IMR-90 (cell line): ENCODE results near the gene HMCES. TPM values are rescaled to one million over a fixed set of nuclear protein-coding genes. Genes with fewer than 3 reads are reported as not detected.

Experiments used
- ATAC-seq: fragments of 200-7000 bp; cut with Tn5 transposase; 2 replicates; pipeline ENCODE4 v1.9.1; 2020; ENCODE audit warnings: low read depth, mild to moderate bottlenecking, moderate library complexity
- BruUV-seq: library from RNA; stranded (reverse); fragments of 400-500 nt; replicated peaks from 2 replicates; lab custom pipeline; 2021; lab: Mats Ljungman, UMichigan
- CTCF ChIA-PET: fragments of 300-600 bp; formaldehyde crosslinking; extraction: SDS; loops from one replicate; lab custom pipeline; 2021; ENCODE audit warnings: antibody characterized with exemption; lab: Yijun Ruan, JAX
- POLR2A ChIA-PET: fragments of 300-600 bp; sonication (Branson Sonifier 250); formaldehyde crosslinking; loops from one replicate; lab custom pipeline; 2022; ENCODE audit warnings: antibody characterized with exemption; ENCODE audit not compliant: unreplicated experiment; lab: Charles Lee
- DNase-seq: peaks from one replicate; pipeline ENCODE4 v3.0.0; 2013
- H2AFZ ChIP-seq: replicated peaks from 2 replicates; pipeline ENCODE3; 2013; ENCODE audit warnings: low read length, mild to moderate bottlenecking; ENCODE audit not compliant: poor library complexity
- H2AK5ac ChIP-seq: 2 replicates; pipeline ENCODE4 v1.6.1; 2013; ENCODE audit warnings: low read depth, low read length, inconsistent platforms
- H2AK9ac ChIP-seq: replicated peaks from 2 replicates; pipeline ENCODE3; 2013; ENCODE audit warnings: mild to moderate bottlenecking, low read depth, low read length, moderate library complexity; ENCODE audit not compliant: poor library complexity
- H2BK120ac ChIP-seq: 2 replicates; pipeline ENCODE4 v1.6.1; 2013; ENCODE audit warnings: low read depth, low read length, inconsistent platforms
- H2BK15ac ChIP-seq: 3 replicates; pipeline ENCODE4 v1.6.1; 2013; ENCODE audit warnings: low read depth, low read length, inconsistent platforms
- H2BK20ac ChIP-seq: 2 replicates; pipeline ENCODE4 v1.6.1; 2013; ENCODE audit warnings: low read depth, mild to moderate bottlenecking, inconsistent platforms, low read length, moderate library complexity
- H2BK5ac ChIP-seq: 2 replicates; pipeline ENCODE4 v1.6.1; 2013; ENCODE audit warnings: mild to moderate bottlenecking, low read depth, low read length, inconsistent platforms; ENCODE audit not compliant: poor library complexity, severe bottlenecking
- H3K14ac ChIP-seq: replicated peaks from 2 replicates; pipeline ENCODE4 v1.6.1; 2013; ENCODE audit warnings: low read depth, low read length, inconsistent platforms
- H3K18ac ChIP-seq: 2 replicates; pipeline ENCODE4 v1.6.1; 2013; ENCODE audit warnings: low read depth, low read length, control low read depth
- H3K23ac ChIP-seq: 2 replicates; pipeline ENCODE4 v1.6.1; 2013; ENCODE audit warnings: low read depth, low read length, inconsistent platforms
- H3K27ac ChIP-seq: 2 replicates; pipeline ENCODE4 v1.5.1; 2013; ENCODE audit warnings: mild to moderate bottlenecking, control low read depth, low read length; ENCODE audit not compliant: insufficient read depth
- H3K27me3 ChIP-seq: 2 replicates; pipeline ENCODE4 v1.6.1; 2013; ENCODE audit warnings: low read length; ENCODE audit not compliant: control insufficient read depth, insufficient read depth
- H3K36me3 ChIP-seq: 2 replicates; pipeline ENCODE4 v1.6.1; 2013; ENCODE audit warnings: low read length, mixed read lengths; ENCODE audit not compliant: control insufficient read depth, insufficient read depth
- H3K4ac ChIP-seq: 2 replicates; pipeline ENCODE4 v1.6.1; 2013; ENCODE audit warnings: low read depth, low read length, inconsistent platforms
- H3K4me1 ChIP-seq: 2 replicates; pipeline ENCODE4 v1.6.1; 2013; ENCODE audit warnings: low read length, mixed read lengths; ENCODE audit not compliant: control insufficient read depth, insufficient read depth
- H3K4me2 ChIP-seq: 2 replicates; pipeline ENCODE4 v1.6.1; 2013; ENCODE audit warnings: low read depth, mild to moderate bottlenecking, control low read depth, low read length, moderate library complexity
- H3K4me3 ChIP-seq: 2 replicates; pipeline ENCODE4 v1.5.1; 2013; ENCODE audit warnings: low read depth, mild to moderate bottlenecking, control low read depth, low read length, moderate library complexity; ENCODE audit not compliant: insufficient read depth
- H3K56ac ChIP-seq: 2 replicates; pipeline ENCODE4 v1.6.1; 2013; ENCODE audit warnings: low read length, inconsistent platforms; ENCODE audit not compliant: insufficient read depth; ENCODE audit errors: extremely low read depth
- H3K79me1 ChIP-seq, 2 experiments: 2 replicates each; pipeline ENCODE4 v1.6.1; 2013; ENCODE audit warnings: low read length in 2 of 2, inconsistent platforms in 1 of 2, low read depth in 1 of 2
- H3K9ac ChIP-seq: 2 replicates; pipeline ENCODE4 v1.6.1; 2013; ENCODE audit warnings: low read depth, low read length, control low read depth
- H3K9me1 ChIP-seq: 2 replicates; pipeline ENCODE4 v1.6.1; 2013; ENCODE audit warnings: low read length, inconsistent platforms; ENCODE audit not compliant: insufficient read depth
- H3K9me3 ChIP-seq: 2 replicates; pipeline ENCODE4 v1.6.1; 2013; ENCODE audit warnings: low read length; ENCODE audit not compliant: control insufficient read depth, insufficient read depth
- H4K20me1 ChIP-seq: 2 replicates; pipeline ENCODE4 v1.6.1; 2013; ENCODE audit warnings: low read length, inconsistent platforms; ENCODE audit not compliant: insufficient read depth
- H4K5ac ChIP-seq: 2 replicates; pipeline ENCODE4 v1.6.1; 2013; ENCODE audit warnings: mild to moderate bottlenecking, low read depth, low read length, control low read depth
- H4K8ac ChIP-seq, 2 experiments: 2 replicates each; pipeline ENCODE4 v1.6.1; 2013; ENCODE audit warnings: low read depth in 2 of 2, low read length in 2 of 2, control low read depth in 1 of 2, inconsistent platforms in 1 of 2
- H4K91ac ChIP-seq: 2 replicates; pipeline ENCODE4 v1.6.1; 2013; ENCODE audit warnings: low read depth, low read length, inconsistent platforms; ENCODE audit not compliant: insufficient read depth
- BHLHE40 ChIP-seq: fragments of 150-350 bp; IDR thresholded peaks from 2 replicates; pipeline ENCODE4 v1.6.1; 2016; ENCODE audit warnings: mild to moderate bottlenecking, low read depth, low read length
- CEBPB ChIP-seq: IDR thresholded peaks from 2 replicates; pipeline ENCODE4 v1.6.1; 2012; ENCODE audit warnings: low read depth, low read length, improper control_type of control experiment
- CHD1 ChIP-seq: IDR thresholded peaks from 2 replicates; pipeline ENCODE4 v1.6.1; 2012; ENCODE audit warnings: low read depth, low read length, improper control_type of control experiment
- ELK1 ChIP-seq: fragments of 150-350 bp; IDR thresholded peaks from 2 replicates; pipeline ENCODE4 v1.6.1; 2016; ENCODE audit warnings: low read depth, mild to moderate bottlenecking, low read length, moderate library complexity, borderline replicate concordance
- FOS ChIP-seq: fragments of 150-350 bp; IDR thresholded peaks from 2 replicates; pipeline ENCODE4 v1.6.1; 2016; ENCODE audit warnings: low read depth, low read length
- MAFK ChIP-seq: IDR thresholded peaks from 2 replicates; pipeline ENCODE4 v1.6.1; 2012; ENCODE audit warnings: low read depth, low read length, improper control_type of control experiment
- MAZ ChIP-seq: IDR thresholded peaks from 2 replicates; pipeline ENCODE4 v1.6.1; 2012; ENCODE audit warnings: low read depth, mild to moderate bottlenecking, low read length, improper control_type of control experiment, moderate library complexity, borderline replicate concordance
- MXI1 ChIP-seq: IDR thresholded peaks from 2 replicates; pipeline ENCODE4 v1.6.1; 2012; ENCODE audit warnings: low read depth, mild to moderate bottlenecking, low read length, moderate library complexity, borderline replicate concordance
- NFE2L2 ChIP-seq: fragments of 150-350 bp; IDR thresholded peaks from 2 replicates; pipeline ENCODE4 v1.6.1; 2016; ENCODE audit warnings: low read depth, mild to moderate bottlenecking, low read length
- POLR2A ChIP-seq: IDR thresholded peaks from 2 replicates; pipeline ENCODE4 v1.6.1; 2012; ENCODE audit warnings: mild to moderate bottlenecking, low read depth, low read length
- RCOR1 ChIP-seq: IDR thresholded peaks from 2 replicates; pipeline ENCODE4 v1.6.1; 2012; ENCODE audit warnings: mild to moderate bottlenecking, low read length, improper control_type of control experiment; ENCODE audit not compliant: insufficient replicate concordance
- SMC3 ChIP-seq: fragments of 150-350 bp; IDR thresholded peaks from 2 replicates; pipeline ENCODE4 v1.6.1; 2016; ENCODE audit warnings: low read depth, mild to moderate bottlenecking, antibody characterized with exemption, low read length, moderate library complexity
- USF2 ChIP-seq: fragments of 150-350 bp; IDR thresholded peaks from 2 replicates; pipeline ENCODE4 v1.6.1; 2017; ENCODE audit warnings: mild to moderate bottlenecking, antibody characterized with exemption, low read length, low read depth
- WGBS, 2 experiments: methylation state at CpG; one replicate each; pipeline versions ENCODE4 v1.1.5 to v1.1.7; 2013; ENCODE audit warnings: missing lambda C conversion rate in 2 of 2; ENCODE audit not compliant: insufficient read length in 1 of 2; ENCODE audit errors: extremely low coverage in 2 of 2; 5-methylcytosine and 5-hydroxymethylcytosine counted together
- dilution Hi-C: fragments of 300-500 bp; cut with HindIII; formaldehyde crosslinking; loops from one replicate; pipeline ENCODE4 v1.14.3; 2018; ENCODE audit warnings: low sequenced_read_pairs; ENCODE audit not compliant: unreplicated experiment
- in situ Hi-C: fragments of 300-500 bp; cut with MboI; formaldehyde crosslinking; loops from 3 replicates; pipeline ENCODE4 v1.14.3; 2019; ENCODE audit warnings: low sequenced_read_pairs, inconsistent platforms, mixed read lengths
- intact Hi-C: fragments of 100-400 bp; cut with micrococcal nuclease; formaldehyde crosslinking; loops from 2 replicates; pipeline ENCODE4 v1.10.0; 2022
- polyA plus RNA-seq, 3 experiments: library from polyadenylated mRNA; depleted of rRNA; stranded (reverse); fragments of >200 nt; gene quantifications; 2 replicates each; pipeline ENCODE4 v1.2.3, GENCODE V29; 2012; ENCODE audit warnings: low replicate concordance in 1 of 3
- total RNA-seq: library from RNA; depleted of rRNA; stranded (reverse); fragments of >200 nt; gene quantifications from 2 replicates; pipeline ENCODE4 v1.2.3, GENCODE V29; 2012

Gene HMCES
- total and polyA plus RNA-seq, 2 of the 4 experiments (the other 2 are of a cell fraction), result 26.0 to 30.5 TPM

GRCh38 chr3:129321887-129322286 lies 43.2 kb downstream of the HMCES start:
- H3K9me3 ChIP-seq, result no peaks in the 10 kb centered on the region
- no peak overlapping the region for H3K18ac ChIP-seq
- H2AK9ac ChIP-seq, result no peak overlapping the region
- H2BK5ac ChIP-seq, result no peak overlapping the region
- no peak overlapping the region for H3K4me3 ChIP-seq
- no peak overlapping the region for H4K5ac ChIP-seq
- peaks cover 8% of the 10 kb centered on the region for H3K36me3 ChIP-seq
- H2BK120ac ChIP-seq, result no peak overlapping the region
- POLR2A ChIA-PET, result no interaction called here
- H3K9ac ChIP-seq, result no peak overlapping the region
- peaks cover 0 to 17% of the 10 kb centered on the region in 2 experiments; a peak in 3 of 4 replicates for H3K79me1 ChIP-seq
- CTCF ChIA-PET, result no interaction called here
- no TSS peak for BruUV-seq
- no peak for ATAC-seq
- no peak overlapping the region for H3K56ac ChIP-seq
- H2BK20ac ChIP-seq, result no peak overlapping the region
- no peak overlapping the region for H2AFZ ChIP-seq
- H2BK15ac ChIP-seq, result no peak overlapping the region
- in situ Hi-C loops (no loop called here), intact Hi-C loops (no loop called here), dilution Hi-C loops (no loop called here)
- no peak overlapping the region for H3K14ac ChIP-seq
- no peak overlapping the region for H3K4me2 ChIP-seq
- H3K4me1 ChIP-seq, result peaks cover 3% of the 10 kb centered on the region; the same call in 1 of the 2 replicates
- 83% methylated on average over 4 of the region's 9 CpGs; no CpG with 5 or more reads in 1 of the 2 experiments for WGBS, 2 experiments
- no peak overlapping the region for H4K91ac ChIP-seq
- no peak overlapping the region for H4K8ac ChIP-seq
- no peaks in the 10 kb centered on the region for H3K27me3 ChIP-seq
- no peaks in the 10 kb centered on the region for H4K20me1 ChIP-seq
- H2AK5ac ChIP-seq, result no peak overlapping the region
- TF ChIP-seq FOS (no peak), MAZ (no peak), BHLHE40 (no peak), MAFK (no peak), NFE2L2 (no peak), RCOR1 (no peak), ELK1 (no peak), MXI1 (no peak), POLR2A (no peak), CEBPB (no peak), SMC3 (no peak), CHD1 (no peak), USF2 (no peak)
- no peak overlapping the region for H3K23ac ChIP-seq
- H3K9me1 ChIP-seq, result peaks cover 12% of the 10 kb centered on the region; the same call in 1 of the 2 replicates
- H3K4ac ChIP-seq, result no peak overlapping the region
- DNase-seq, result no peak
- H3K27ac ChIP-seq, result no peak overlapping the region
